Liver (tissue), 9 donors: Measurements from ENCODE around the gene CCT6A. TPM values are rescaled to one million over a fixed set of nuclear protein-coding genes. Genes with fewer than 3 reads are reported as not detected.
A peak's percentile ranks its signal among the peaks of the same experiment; 100 is the strongest.

Experiments used
- DNase-seq: peaks from one replicate; pipeline ENCODE4 v3.0.0-alpha.2; 2017; ENCODE audit warnings: low spot score
- H3K27ac ChIP-seq, 2 donors: one replicate each; pipeline ENCODE4 v1.7.0; 2013; ENCODE audit warnings: inconsistent platforms in 2 of 2, low read length in 2 of 2, control low read depth in 1 of 2, low read depth in 1 of 2, mild to moderate bottlenecking in 1 of 2
- H3K27me3 ChIP-seq, 4 donors: one replicate each; pipeline versions ENCODE4 v1.6.1 to v1.7.0; 2013; ENCODE audit warnings: low read length in 3 of 4, inconsistent platforms in 1 of 4, mild to moderate bottlenecking in 1 of 4, moderate library complexity in 1 of 4; ENCODE audit not compliant: control insufficient read depth in 4 of 4, insufficient read depth in 4 of 4
- H3K36me3 ChIP-seq, 4 donors: one replicate each; pipeline versions ENCODE4 v1.6.1 to v1.7.0; 2013; ENCODE audit warnings: low read length in 3 of 4, mild to moderate bottlenecking in 3 of 4, low read depth in 1 of 4, moderate library complexity in 1 of 4; ENCODE audit not compliant: control insufficient read depth in 4 of 4, insufficient read depth in 3 of 4
- H3K4me1 ChIP-seq, 4 donors: one replicate each; pipeline versions ENCODE4 v1.6.1 to v1.7.0; 2013; ENCODE audit warnings: low read length in 3 of 4, mild to moderate bottlenecking in 3 of 4, moderate library complexity in 1 of 4; ENCODE audit not compliant: control insufficient read depth in 4 of 4, insufficient read depth in 4 of 4
- H3K4me3 ChIP-seq, 3 donors: one replicate each; pipeline versions ENCODE4 v1.6.1 to v1.7.0; 2013; ENCODE audit warnings: low read length in 3 of 3, control low read depth in 1 of 3, low read depth in 1 of 3, mild to moderate bottlenecking in 1 of 3
- H3K9ac ChIP-seq, 2 donors: one replicate each; pipeline ENCODE4 v1.7.0; 2013; ENCODE audit warnings: low read length in 2 of 2, mild to moderate bottlenecking in 2 of 2, moderate library complexity in 2 of 2, control low read depth in 1 of 2, low read depth in 1 of 2
- H3K9me3 ChIP-seq, 4 donors: one replicate each; pipeline versions ENCODE4 v1.6.1 to v1.7.0; 2013; ENCODE audit warnings: low read length in 3 of 4; ENCODE audit not compliant: control insufficient read depth in 4 of 4
- FOXA1 ChIP-seq: IDR thresholded peaks from 2 replicates; pipeline ENCODE4 v1.6.1; 2016; ENCODE audit warnings: antibody characterized with exemption
- FOXA2 ChIP-seq: IDR thresholded peaks from 2 replicates; pipeline ENCODE4 v1.6.1; 2016; ENCODE audit warnings: antibody characterized with exemption
- GABPA ChIP-seq, 2 donors: IDR thresholded peaks in 1 of 2; conservative IDR thresholded peaks in 1 of 2; 2 replicates each; pipeline ENCODE4 v1.6.1; 2016; ENCODE audit warnings: antibody characterized with exemption in 2 of 2, mild to moderate bottlenecking in 1 of 2, moderate library complexity in 1 of 2
- HNF4A ChIP-seq, 2 donors: conservative IDR thresholded peaks; 2 replicates each; pipeline ENCODE4 v1.6.1; 2016; ENCODE audit warnings: antibody characterized with exemption in 2 of 2, mild to moderate bottlenecking in 2 of 2
- JUND ChIP-seq, 2 donors: IDR thresholded peaks; 2 replicates each; pipeline ENCODE4 v1.6.1; 2016; ENCODE audit warnings: antibody characterized with exemption in 2 of 2
- NR2F2 ChIP-seq: IDR thresholded peaks from 2 replicates; pipeline ENCODE4 v1.6.1; 2016; ENCODE audit warnings: antibody characterized with exemption
- RAD21 ChIP-seq, 2 donors: IDR thresholded peaks; 2 replicates each; pipeline ENCODE4 v1.6.1; 2016; ENCODE audit warnings: antibody characterized with exemption in 2 of 2, mild to moderate bottlenecking in 2 of 2
- RXRA ChIP-seq, 2 donors: IDR thresholded peaks; 2 replicates each; pipeline ENCODE4 v1.6.1; 2017 to 2018; ENCODE audit warnings: antibody characterized with exemption in 2 of 2, mild to moderate bottlenecking in 1 of 2
- SP1 ChIP-seq: IDR thresholded peaks from 2 replicates; pipeline ENCODE4 v1.6.1; 2018; ENCODE audit warnings: antibody characterized with exemption, mild to moderate bottlenecking
- TAF1 ChIP-seq: conservative IDR thresholded peaks from 2 replicates; pipeline ENCODE4 v1.6.1; 2016; ENCODE audit warnings: antibody characterized with exemption, mild to moderate bottlenecking
- YY1 ChIP-seq: IDR thresholded peaks from 2 replicates; pipeline ENCODE4 v1.6.1; 2016; ENCODE audit warnings: antibody characterized with exemption, mild to moderate bottlenecking
- WGBS: extraction: QIAGEN DNeasy Blood & Tissue Kit; methylation state at CpG from one replicate; pipeline ENCODE4 v1.1.7; 2013; 5-methylcytosine and 5-hydroxymethylcytosine counted together
- polyA plus RNA-seq, 2 donors: library from polyadenylated mRNA; stranded (reverse) in 1 of 2; unstranded in 1 of 2; fragments of 200-250 nt in 1 of 2; fragments of >200 nt in 1 of 2; fragmentation: Nextera tagmentation in 1 of 2; extraction: Ambion mirVana in 1 of 2; gene quantifications; one replicate each; pipeline versions ENCODE4 v1.2.1 to v1.2.3, GENCODE V29; 2013 to 2015
- total RNA-seq, 2 donors: library from RNA; depleted of rRNA; stranded (reverse); fragments of >200 nt; gene quantifications; one replicate each; pipeline ENCODE4 v1.2.3, GENCODE V29; 2014
- TF ChIP-seq, protein P1 (sequence below): IDR thresholded peaks from 2 replicates; pipeline ENCODE4 v1.6.1; 2016; ENCODE audit warnings: antibody characterized with exemption
- TF ChIP-seq, protein P2 (sequence below): IDR thresholded peaks from 2 replicates; pipeline ENCODE4 v1.6.1; 2016; ENCODE audit warnings: antibody characterized with exemption
- TF ChIP-seq, protein P3 (sequence below): fragments of 150-350 bp; IDR thresholded peaks from 2 replicates; pipeline ENCODE4 v1.5.1; 2017; ENCODE audit warnings: improper control_type of control experiment, low read depth, low read length; ENCODE audit not compliant: missing input control
- donor health status: healthy.
- donor health status: healthy.
- donor health status: healthy.
- donor health status: healthy.
- donor health status: healthy.

Gene CCT6A
- total and polyA plus RNA-seq, 4 donors = 44.6 to 80.0 (median 49.1) TPM

DNA sequence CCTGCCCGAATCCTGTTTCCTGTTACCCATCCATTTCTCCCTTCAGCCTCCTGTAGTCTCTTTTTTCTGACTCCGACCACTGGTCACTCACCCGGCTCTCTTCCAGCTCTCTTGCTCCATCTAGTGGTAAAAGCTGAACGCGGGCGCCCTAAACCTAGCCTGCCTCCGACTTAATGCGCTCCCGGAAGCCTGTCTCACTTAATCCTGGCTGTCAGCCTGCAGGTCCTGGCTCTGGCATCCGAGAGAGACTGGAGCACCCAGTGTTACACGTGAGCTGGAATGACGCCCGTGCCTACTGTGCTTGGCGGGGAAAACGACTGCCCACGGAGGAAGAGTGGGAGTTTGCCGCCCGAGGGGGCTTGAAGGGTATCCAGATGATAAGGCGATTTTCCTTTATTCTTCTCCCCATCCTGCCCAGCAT lies 22.8 kb downstream of the CCT6A start:
- TF ChIP-seq FOXA2 = no peak
- TF ChIP-seq RXRA (IDR thresholded peaks at IDR 0.05) = peak; percentile 50 to 67
- TF ChIP-seq, protein P1, sequence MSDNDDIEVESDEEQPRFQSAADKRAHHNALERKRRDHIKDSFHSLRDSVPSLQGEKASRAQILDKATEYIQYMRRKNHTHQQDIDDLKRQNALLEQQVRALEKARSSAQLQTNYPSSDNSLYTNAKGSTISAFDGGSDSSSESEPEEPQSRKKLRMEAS = peak; percentile 29
- peak; percentile 53 for TF ChIP-seq YY1
- peak; percentile 37 for TF ChIP-seq SP1
- TF ChIP-seq HNF4A (conservative IDR thresholded peaks at IDR 0.05) = peak; percentile 28 to 43
- TF ChIP-seq NR2F2 = no peak
- no peak for TF ChIP-seq FOXA1
- TF ChIP-seq GABPA (IDR thresholded peaks at IDR 0.05 in 1 of 2, conservative IDR thresholded peaks at IDR 0.05 in 1 of 2) = peak in 1 of 2 donors; percentile 74
- TF ChIP-seq RAD21 (IDR thresholded peaks at IDR 0.05) = peak; percentile 98 to 99
- no peak for TF ChIP-seq TAF1
- TF ChIP-seq JUND (IDR thresholded peaks at IDR 0.05) = peak in 1 of 2 donors; percentile 15
- TF ChIP-seq, protein P2, sequence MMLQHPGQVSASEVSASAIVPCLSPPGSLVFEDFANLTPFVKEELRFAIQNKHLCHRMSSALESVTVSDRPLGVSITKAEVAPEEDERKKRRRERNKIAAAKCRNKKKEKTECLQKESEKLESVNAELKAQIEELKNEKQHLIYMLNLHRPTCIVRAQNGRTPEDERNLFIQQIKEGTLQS = peak; percentile 39
- TF ChIP-seq, protein P3, sequence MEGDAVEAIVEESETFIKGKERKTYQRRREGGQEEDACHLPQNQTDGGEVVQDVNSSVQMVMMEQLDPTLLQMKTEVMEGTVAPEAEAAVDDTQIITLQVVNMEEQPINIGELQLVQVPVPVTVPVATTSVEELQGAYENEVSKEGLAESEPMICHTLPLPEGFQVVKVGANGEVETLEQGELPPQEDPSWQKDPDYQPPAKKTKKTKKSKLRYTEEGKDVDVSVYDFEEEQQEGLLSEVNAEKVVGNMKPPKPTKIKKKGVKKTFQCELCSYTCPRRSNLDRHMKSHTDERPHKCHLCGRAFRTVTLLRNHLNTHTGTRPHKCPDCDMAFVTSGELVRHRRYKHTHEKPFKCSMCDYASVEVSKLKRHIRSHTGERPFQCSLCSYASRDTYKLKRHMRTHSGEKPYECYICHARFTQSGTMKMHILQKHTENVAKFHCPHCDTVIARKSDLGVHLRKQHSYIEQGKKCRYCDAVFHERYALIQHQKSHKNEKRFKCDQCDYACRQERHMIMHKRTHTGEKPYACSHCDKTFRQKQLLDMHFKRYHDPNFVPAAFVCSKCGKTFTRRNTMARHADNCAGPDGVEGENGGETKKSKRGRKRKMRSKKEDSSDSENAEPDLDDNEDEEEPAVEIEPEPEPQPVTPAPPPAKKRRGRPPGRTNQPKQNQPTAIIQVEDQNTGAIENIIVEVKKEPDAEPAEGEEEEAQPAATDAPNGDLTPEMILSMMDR = peak; percentile 98
- Histone ChIP-seq H3K27ac (no peak overlapping the region), H3K4me1 (peaks cover 2 to 17% (median 11%) of the 10 kb centered on the region in 4 donors), H3K36me3 (peaks cover 5 to 20% (median 12%) of the 10 kb centered on the region in 4 donors), H3K27me3 (no peaks in the 10 kb centered on the region), H3K4me3 (no peak overlapping the region), H3K9me3 (no peaks in the 10 kb centered on the region), H3K9ac (no peak overlapping the region)
- WGBS = 13% methylated on average over 19 of the region's 19 CpGs
- DNase-seq = peak; percentile 82

DNA sequence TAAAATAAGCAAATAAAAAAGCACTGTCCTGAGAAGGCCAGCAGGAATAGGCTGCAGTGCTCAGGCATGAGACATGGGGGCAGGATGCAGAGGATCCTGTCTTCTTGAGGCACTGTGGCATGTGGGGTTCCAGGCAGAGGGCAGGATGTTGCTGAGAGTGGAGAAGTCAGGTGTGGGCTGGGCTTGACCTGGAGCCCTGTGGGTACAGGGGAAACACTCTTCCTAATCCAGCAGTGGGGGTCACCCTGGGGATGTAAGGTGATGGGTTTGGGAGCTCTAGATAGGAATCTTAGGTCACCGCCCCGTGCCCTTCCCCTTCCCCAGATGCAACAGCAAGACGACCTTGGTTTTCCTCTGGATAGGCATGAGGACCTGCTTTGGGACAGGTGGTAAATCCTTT lies 26.1 kb downstream of the CCT6A start:
- Histone ChIP-seq H3K27me3 (no peaks in the 10 kb centered on the region), H3K9me3 (no peaks in the 10 kb centered on the region), H3K4me3 (no peak overlapping the region), H3K36me3 (peaks cover 0 to 6% (median 2%) of the 10 kb centered on the region in 4 donors), H3K4me1 (peaks cover 2 to 24% (median 18%) of the 10 kb centered on the region in 4 donors), H3K27ac (no peak overlapping the region), H3K9ac (no peak overlapping the region)
- 95% methylated on average over 3 of the region's 3 CpGs for WGBS
- no peak for DNase-seq
- no peak for TF ChIP-seq TAF1
- no peak for TF ChIP-seq YY1

DNA sequence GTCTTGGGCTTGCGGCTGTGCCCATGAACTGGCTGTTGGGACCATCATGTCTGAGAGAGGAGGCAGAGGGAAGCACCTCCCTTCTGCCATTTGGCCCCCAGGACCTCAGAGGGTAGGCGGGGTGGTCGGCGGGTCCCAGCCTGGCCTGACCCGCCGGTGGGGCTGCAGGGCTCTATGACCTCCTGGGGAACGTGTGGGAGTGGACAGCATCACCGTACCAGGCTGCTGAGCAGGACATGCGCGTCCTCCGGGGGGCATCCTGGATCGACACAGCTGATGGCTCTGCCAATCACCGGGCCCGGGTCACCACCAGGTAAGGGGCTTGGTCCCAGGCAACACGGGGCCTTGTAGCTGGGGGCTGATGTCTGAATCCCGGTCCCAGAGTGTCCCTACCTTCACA lies 26.6 kb downstream of the CCT6A start:
- Histone ChIP-seq H3K9me3 (no peaks in the 10 kb centered on the region), H3K27ac (no peak overlapping the region), H3K27me3 (no peaks in the 10 kb centered on the region), H3K36me3 (peaks cover 0 to 6% (median under 1%) of the 10 kb centered on the region in 4 donors), H3K4me3 (no peak overlapping the region), H3K4me1 (peaks cover 2 to 26% (median 20%) of the 10 kb centered on the region in 4 donors), H3K9ac (no peak overlapping the region)
- DNase-seq = no peak
- WGBS = 97% methylated on average over 16 of the region's 16 CpGs
- TF ChIP-seq SP1 = no peak
